G401 (cell line): ENCODE results near the gene RTN4RL2. TPM values are rescaled to one million over a fixed set of nuclear protein-coding genes. Genes with fewer than 3 reads are reported as not detected.

Experiments
- DNase-seq: peaks from one replicate; pipeline ENCODE4 v3.0.0-alpha.2; 2015; ENCODE audit warnings: low spot score
- in situ Hi-C: cut with HindIII; loops from 2 replicates; pipeline ENCODE4 v1.10.0; 2016; ENCODE audit warnings: low sequenced_read_pairs, mixed read lengths
- total RNA-seq: library from RNA; depleted of rRNA; stranded (reverse); fragments of >200 nt; shearing (Covaris generic); gene quantifications from 2 replicates; pipeline ENCODE4 v1.2.3, GENCODE V29; 2014

RTN4RL2 gene
- total RNA-seq, 1 experiment from 2014 or later = not detected

- in situ Hi-C loops = no loop called here
- peak; percentile 40 for DNase-seq
Observed at GRCh38 chr11:57493507-57494503, 33.5 kb downstream of the RTN4RL2 start.

GRCh38 chr11:57496109-57496820, 35.9 kb downstream of the RTN4RL2 start:
- in situ Hi-C loops = no loop called here
- DNase-seq = no peak

DNA sequence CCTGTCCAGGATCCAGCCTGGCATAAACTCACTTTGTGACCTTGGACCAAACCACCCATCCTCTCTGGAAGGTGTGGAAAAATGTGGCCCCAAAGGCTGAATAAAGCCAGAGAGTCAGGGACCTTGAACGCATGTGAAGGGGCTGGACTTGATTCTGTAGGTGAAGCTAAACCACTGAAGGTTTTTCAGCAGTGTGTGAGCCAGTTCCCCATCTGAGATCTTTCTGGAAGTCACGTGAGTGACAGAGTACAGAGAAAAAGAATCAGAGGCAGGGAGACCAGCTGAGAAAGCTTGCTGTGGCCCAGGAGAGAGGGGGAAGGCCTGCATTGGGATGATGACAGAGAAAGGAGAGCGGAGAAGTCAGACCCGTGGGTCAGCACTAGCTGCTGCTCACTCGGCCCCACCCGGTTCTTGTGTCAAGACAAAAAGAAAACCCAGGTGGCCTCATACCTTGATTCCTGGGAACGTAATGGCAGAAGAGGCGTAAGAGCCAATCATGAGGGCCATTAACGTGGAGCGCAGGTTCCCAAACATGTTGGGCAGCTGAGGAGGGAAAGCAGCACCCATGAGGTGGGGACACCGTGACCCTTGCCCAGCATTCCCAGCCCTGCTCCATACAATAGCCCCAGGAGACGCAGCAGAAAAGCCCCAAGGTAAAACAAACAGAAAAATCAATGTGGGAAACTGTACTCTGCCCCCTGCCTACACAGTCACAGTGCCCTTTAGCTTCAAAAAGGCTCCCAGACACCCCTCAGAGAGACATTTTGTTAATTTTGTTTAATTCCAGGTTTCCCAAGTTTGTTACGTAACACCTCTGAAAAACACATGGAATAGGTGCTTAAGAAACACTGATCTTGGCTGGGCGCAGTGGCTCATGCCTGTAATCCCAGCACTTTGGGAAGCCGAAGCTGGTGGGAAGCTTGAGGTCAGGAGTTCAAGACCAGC, 37.2 kb downstream of the RTN4RL2 start:
- in situ Hi-C loops = no loop called here
- no peak for DNase-seq

GRCh38 chr11:57498540-57498939, 38.2 kb downstream of the RTN4RL2 start:
- DNase-seq = no peak
- in situ Hi-C loops = no loop called here

GRCh38 chr11:57499413-57499982, 39.2 kb downstream of the RTN4RL2 start:
- DNase-seq = peak; percentile 96
- in situ Hi-C loops = no loop called here

DNA sequence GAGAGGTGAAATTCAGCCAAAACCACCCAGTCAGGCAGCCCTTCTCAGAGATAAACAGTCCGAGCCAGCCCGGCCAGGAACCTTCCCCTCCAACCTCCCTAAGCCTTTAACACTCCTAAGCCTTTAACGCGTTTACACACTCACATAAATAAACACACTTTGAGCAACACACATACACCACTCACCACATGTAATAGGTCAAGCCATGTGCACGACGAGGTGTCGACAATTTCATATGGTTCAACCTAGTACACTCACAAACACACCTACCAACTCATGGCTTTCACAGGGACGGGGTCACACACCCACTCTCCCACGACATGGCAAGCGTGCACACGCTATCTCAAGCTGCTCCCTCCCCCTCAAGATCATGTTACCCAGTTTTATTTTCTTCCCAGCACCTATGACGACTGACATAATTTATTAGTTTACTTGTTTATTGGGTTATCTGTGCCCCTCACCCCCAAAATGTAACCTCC, 39.7 kb downstream of the RTN4RL2 start:
- DNase-seq = no peak
- in situ Hi-C loops = no loop called here

GRCh38 chr11:57500515-57500914, 40.2 kb downstream of the RTN4RL2 start:
- DNase-seq = no peak
- in situ Hi-C loops = no loop called here

DNA sequence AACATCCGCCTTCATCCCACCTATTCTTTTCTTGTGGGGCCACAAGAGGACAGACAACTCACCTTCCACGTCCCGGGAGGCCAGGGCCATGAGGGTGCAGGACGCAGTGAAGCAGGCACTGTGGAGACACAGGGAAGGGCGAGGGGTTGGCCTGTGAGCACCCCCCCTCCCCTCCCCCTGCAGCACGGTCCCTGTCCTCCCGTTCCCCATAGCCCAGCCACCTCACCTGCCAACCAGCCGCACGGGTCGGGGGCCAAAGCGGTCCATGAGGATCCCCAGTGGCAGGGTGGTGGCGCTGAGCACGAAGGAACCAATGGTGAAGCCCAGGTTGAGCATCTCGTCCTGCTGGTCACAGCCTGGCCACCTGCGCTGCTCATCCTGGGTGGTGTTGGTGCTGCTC, 40.6 kb downstream of the RTN4RL2 start:
- in situ Hi-C loops = no loop called here
- no peak for DNase-seq

DNA sequence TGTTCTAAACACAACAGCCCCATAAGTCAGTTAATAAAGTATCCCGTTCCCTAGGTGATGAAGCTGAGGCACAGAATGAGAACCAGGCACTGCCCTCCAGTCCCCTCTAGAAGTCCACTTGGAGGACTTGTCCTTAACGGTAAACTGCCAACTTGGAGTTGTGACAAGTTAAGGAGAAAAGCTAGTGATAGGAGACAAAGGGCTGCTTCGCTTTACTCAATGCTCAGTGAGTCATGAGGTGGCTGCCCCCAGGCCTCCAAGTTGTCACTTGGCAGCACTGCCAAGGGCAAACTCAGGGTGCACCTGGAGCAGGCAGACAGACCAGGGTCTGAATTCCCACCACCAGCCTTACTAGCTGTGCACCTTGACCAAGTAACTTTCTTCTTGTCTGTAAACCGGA, 41.6 kb downstream of the RTN4RL2 start:
- in situ Hi-C loops = no loop called here
- DNase-seq = no peak

- no peak for DNase-seq
- in situ Hi-C loops = no loop called here
Observed at GRCh38 chr11:57502376-57502775, 42.0 kb downstream of the RTN4RL2 start.

GRCh38 chr11:57502870-57503269, 42.5 kb downstream of the RTN4RL2 start:
- in situ Hi-C loops = no loop called here

GRCh38 chr11:57504511-57504910, 44.2 kb downstream of the RTN4RL2 start:
- in situ Hi-C loops = no loop called here
- no peak for DNase-seq

More at GRCh38 chr11:57502870-57503269, 42.5 kb downstream of the RTN4RL2 start:
- no peak for DNase-seq

DNA sequence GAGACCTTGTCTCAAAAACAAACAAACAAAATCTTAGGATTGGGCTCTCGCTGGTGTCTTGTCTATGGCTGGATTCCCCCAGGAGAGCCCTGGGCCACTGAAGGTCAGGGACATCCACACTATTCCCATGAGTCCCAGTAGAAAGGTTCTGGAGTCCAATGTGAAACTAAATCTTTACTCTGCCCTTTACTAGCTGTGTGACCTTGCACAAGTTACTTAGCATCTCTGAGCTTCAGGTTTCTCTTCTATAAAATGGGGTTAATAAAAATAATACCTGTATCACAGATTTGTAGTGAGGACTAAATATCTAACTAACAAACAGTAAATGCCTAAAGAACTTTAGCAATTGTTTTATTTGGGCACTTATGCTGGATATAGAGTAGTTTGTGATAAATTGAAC, 46.2 kb downstream of the RTN4RL2 start:
- DNase-seq = no peak
- in situ Hi-C loops = no loop called here

GRCh38 chr11:57508341-57509170, 48.2 kb downstream of the RTN4RL2 start:
- DNase-seq = no peak
- in situ Hi-C loops = no loop called here

DNA sequence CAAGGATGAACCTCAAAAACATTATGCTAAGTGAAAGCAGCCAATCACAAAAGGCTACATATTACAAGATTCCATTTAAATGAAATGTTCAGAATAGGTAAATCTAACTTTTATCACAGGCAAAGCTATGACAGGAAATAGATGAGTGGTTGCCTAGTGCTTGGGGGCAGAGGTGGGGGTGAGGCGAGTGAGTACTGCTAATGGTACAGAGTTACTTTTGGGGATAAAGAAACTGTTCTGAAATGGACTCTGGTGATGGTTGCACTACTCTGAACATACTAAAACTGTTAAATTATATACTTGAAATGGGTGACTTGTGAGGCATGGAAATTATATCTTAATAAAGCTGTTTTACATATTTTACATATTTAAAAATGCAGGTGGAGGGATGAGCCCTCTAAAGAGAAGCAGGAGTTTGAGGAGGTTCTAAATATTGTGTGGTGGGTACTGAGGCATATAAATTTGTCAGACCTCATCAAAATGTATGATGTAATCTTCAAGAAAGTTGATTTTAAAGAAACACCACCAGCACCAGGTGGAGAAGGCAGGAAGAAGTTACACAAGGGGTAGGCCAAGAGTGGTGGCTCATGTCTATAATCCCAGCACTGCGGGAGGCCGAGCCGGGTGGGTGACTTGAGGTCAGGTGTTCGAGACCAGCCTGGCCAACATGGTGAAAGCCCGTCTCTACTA, 51.6 kb downstream of the RTN4RL2 start:
- DNase-seq = no peak
- in situ Hi-C loops = no loop called here

GRCh38 chr11:57512646-57513451, 52.5 kb downstream of the RTN4RL2 start:
- no peak for DNase-seq
- in situ Hi-C loops = no loop called here

DNA sequence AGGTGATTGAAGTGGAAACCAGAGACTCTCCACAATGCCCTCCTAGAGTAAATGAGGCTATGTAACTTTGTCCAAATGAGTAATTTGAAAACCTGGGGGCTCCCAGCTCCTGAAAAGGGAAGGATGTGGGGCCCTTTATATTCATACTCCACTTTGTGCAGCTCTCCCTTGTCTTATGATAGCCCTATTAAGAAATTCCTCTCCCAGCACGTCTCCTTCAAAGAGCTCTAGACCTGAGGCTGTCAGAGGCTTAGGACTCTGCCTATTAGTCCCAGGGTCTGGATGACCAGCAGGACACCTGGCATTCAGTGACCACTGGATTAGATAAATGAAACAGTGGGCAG, 53.1 kb downstream of the RTN4RL2 start:
- in situ Hi-C loops = no loop called here
- DNase-seq = no peak
